SK-N-SH (cell line): ENCODE results near the gene TPCN2. TPM values are rescaled to one million over a fixed set of nuclear protein-coding genes. Genes with fewer than 3 reads are reported as not detected.

Experiments used
- CTCF ChIA-PET: fragments of 300-600, 350-600 bp; formaldehyde crosslinking; extraction: SDS; loops from one replicate; lab custom pipeline; 2021; lab: Yijun Ruan, JAX
- POLR2A ChIA-PET: fragments of 350-600 bp; sonication (Branson Sonifier 250); formaldehyde crosslinking; extraction: SDS; loops from one replicate; lab custom pipeline; 2020; ENCODE audit warnings: antibody characterized with exemption, inconsistent platforms; lab: Yijun Ruan, JAX
- DNase-seq: peaks from one replicate; pipeline ENCODE4 v3.0.0; 2012
- H2AFZ ChIP-seq: fragments of 200-600 bp; sonication (generic); 2 replicates; pipeline ENCODE4 v1.8.1; 2016; ENCODE audit warnings: antibody characterized with exemption, mild to moderate bottlenecking, low read depth
- H3F3A ChIP-seq: fragments of 200-600 bp; sonication (generic); replicated peaks from 2 replicates; pipeline ENCODE3; 2016; ENCODE audit warnings: antibody characterized with exemption, mild to moderate bottlenecking; ENCODE audit not compliant: insufficient read depth
- H3K27ac ChIP-seq, 2 experiments: fragments of 200-500 bp in 1 of 2; fragments of 200-600 bp in 1 of 2; sonication (Bioruptor generic) in 1 of 2; sonication (generic), shearing (Covaris generic) in 1 of 2; 2 replicates each; pipeline versions ENCODE4 v1.5.1 to v1.6.1; 2014 to 2016; ENCODE audit warnings: low read depth in 2 of 2, inconsistent platforms in 1 of 2, low read length in 1 of 2, mild to moderate bottlenecking in 1 of 2, mixed read lengths in 1 of 2
- H3K27me3 ChIP-seq: fragments of 200-600 bp; sonication (generic), shearing (Covaris generic); 2 replicates; pipeline ENCODE4 v1.6.1; 2016; ENCODE audit warnings: mixed run types; ENCODE audit not compliant: insufficient read depth
- H3K36me3 ChIP-seq, 2 experiments: fragments of 200-500 bp in 1 of 2; fragments of 200-600 bp in 1 of 2; sonication (Bioruptor generic) in 1 of 2; sonication (generic) in 1 of 2; replicated peaks in 1 of 2; 2 replicates each; pipeline versions ENCODE3 to v1.5.1; 2014 to 2016; ENCODE audit warnings: low read length in 1 of 2, mild to moderate bottlenecking in 1 of 2; ENCODE audit not compliant: insufficient read depth in 2 of 2, control insufficient read depth in 1 of 2
- H3K4me1 ChIP-seq, 2 experiments: fragments of 200-500 bp in 1 of 2; fragments of 200-600 bp in 1 of 2; sonication (Bioruptor generic) in 1 of 2; sonication (generic), shearing (Covaris generic) in 1 of 2; 2 replicates each; pipeline versions ENCODE4 v1.5.1 to v1.6.1; 2014 to 2016; ENCODE audit warnings: low read depth in 1 of 2, low read length in 1 of 2, mixed run types in 1 of 2; ENCODE audit not compliant: insufficient read depth in 2 of 2, control insufficient read depth in 1 of 2
- H3K4me2 ChIP-seq: fragments of 200-600 bp; sonication (generic), shearing (Covaris generic); 2 replicates; pipeline ENCODE4 v1.6.1; 2017; ENCODE audit warnings: mixed run types
- H3K4me3 ChIP-seq, 2 experiments: fragments of 200-500 bp in 1 of 2; fragments of 200-600 bp in 1 of 2; sonication (Bioruptor generic) in 1 of 2; sonication (generic), shearing (Covaris generic) in 1 of 2; 2 replicates each; pipeline versions ENCODE4 v1.5.1 to v1.8.1; 2014 to 2016; ENCODE audit warnings: low read depth in 2 of 2, inconsistent platforms in 1 of 2, low read length in 1 of 2, mild to moderate bottlenecking in 1 of 2, mixed read lengths in 1 of 2, moderate library complexity in 1 of 2
- H3K79me2 ChIP-seq: fragments of 200-600 bp; sonication (generic); 2 replicates; pipeline ENCODE4 v1.8.1; 2017; ENCODE audit warnings: mild to moderate bottlenecking; ENCODE audit not compliant: insufficient read depth
- H3K9ac ChIP-seq: fragments of 200-600 bp; sonication (generic); 2 replicates; pipeline ENCODE4 v1.6.1; 2017; ENCODE audit warnings: mixed run types
- H3K9me2 ChIP-seq: fragments of 200-600 bp; sonication (generic); 2 replicates; pipeline ENCODE4 v1.6.1; 2017; ENCODE audit warnings: mixed run types
- H3K9me3 ChIP-seq: fragments of 200-600 bp; sonication (generic); 2 replicates; pipeline ENCODE4 v1.6.1; 2017; ENCODE audit warnings: mixed run types, mild to moderate bottlenecking, moderate library complexity
- H4K20me1 ChIP-seq: fragments of 200-600 bp; sonication (generic); 2 replicates; pipeline ENCODE4 v1.6.1; 2017; ENCODE audit warnings: mild to moderate bottlenecking, mixed run types; ENCODE audit not compliant: insufficient read depth
- CHD2 ChIP-seq: fragments of 150-350 bp; IDR thresholded peaks from 2 replicates; pipeline ENCODE4 v1.6.1; 2018; ENCODE audit warnings: low read length; ENCODE audit not compliant: partially characterized antibody
- CTCF ChIP-seq: fragments of 200-600 bp; sonication (generic); IDR thresholded peaks from 2 replicates; pipeline ENCODE4 v1.6.1; 2017; ENCODE audit warnings: antibody characterized with exemption, mild to moderate bottlenecking, moderate library complexity
- EP300 ChIP-seq, 2 experiments: IDR thresholded peaks; 2 replicates each; pipeline versions ENCODE4 v1.4.0 to v1.6.1; 2012; ENCODE audit warnings: borderline replicate concordance in 1 of 2, low read depth in 1 of 2, low read length in 1 of 2
- EZH2phosphoT487 ChIP-seq: fragments of 200-600 bp; sonication (generic); IDR thresholded peaks from 2 replicates; pipeline ENCODE4 v1.6.1; 2017; ENCODE audit warnings: low read depth, mixed run types, mild to moderate bottlenecking, antibody characterized with exemption, moderate library complexity, borderline replicate concordance
- GABPA ChIP-seq: IDR thresholded peaks from 2 replicates; pipeline ENCODE4 v1.4.0; 2012; ENCODE audit warnings: low read depth, mild to moderate bottlenecking
- MXI1 ChIP-seq: IDR thresholded peaks from 2 replicates; pipeline ENCODE4 v1.6.1; 2012; ENCODE audit warnings: mild to moderate bottlenecking, low read depth, low read length, improper control_type of control experiment
- NRF1 ChIP-seq: IDR thresholded peaks from 2 replicates; pipeline ENCODE4 v1.6.1; 2012; ENCODE audit warnings: low read depth, mild to moderate bottlenecking, low read length
- RXRA ChIP-seq: IDR thresholded peaks from 2 replicates; pipeline ENCODE4 v1.4.0; 2012; ENCODE audit warnings: low read depth, mild to moderate bottlenecking, borderline replicate concordance
- TAF1 ChIP-seq: IDR thresholded peaks from 2 replicates; pipeline ENCODE4 v1.6.1; 2012; ENCODE audit warnings: low read depth, mild to moderate bottlenecking, low read length, moderate library complexity, borderline replicate concordance
- TCF12 ChIP-seq: IDR thresholded peaks from 2 replicates; pipeline ENCODE4 v1.4.0; 2012
- USF1 ChIP-seq: IDR thresholded peaks from 2 replicates; pipeline ENCODE4 v1.4.0; 2012; ENCODE audit warnings: low read depth, borderline replicate concordance
- ZBTB33 ChIP-seq: IDR thresholded peaks from 2 replicates; pipeline ENCODE4 v1.4.0; 2012; ENCODE audit warnings: low read depth, borderline replicate concordance
- WGBS: methylation state at CpG from one replicate; pipeline ENCODE4 v1.1.6; 2017; ENCODE audit warnings: low lambda C conversion rate; 5-methylcytosine and 5-hydroxymethylcytosine counted together
- polyA plus RNA-seq, 3 experiments: library from polyadenylated mRNA; depleted of rRNA; stranded (reverse); fragments of >200 nt; gene quantifications; 2 replicates each; pipeline ENCODE4 v1.2.3, GENCODE V29; 2012
- TF ChIP-seq, protein P1 (sequence below): IDR thresholded peaks from 2 replicates; pipeline ENCODE4 v1.4.0; 2012; ENCODE audit warnings: low read depth
- TF ChIP-seq, protein P2 (sequence below): IDR thresholded peaks from 2 replicates; pipeline ENCODE4 v1.6.1; 2012; ENCODE audit warnings: mild to moderate bottlenecking, low read depth, low read length, moderate library complexity
- TF ChIP-seq, protein P3 (sequence below): fragments of 150-350 bp; IDR thresholded peaks from 2 replicates; pipeline ENCODE4 v1.6.1; 2017; ENCODE audit warnings: antibody characterized with exemption, low read length, low read depth, borderline replicate concordance

Gene TPCN2
- polyA plus RNA-seq, 1 of the 3 experiments (the other 2 are of a cell fraction): 8.7 TPM

GRCh38 chr11:69170704-69171103 lies 122.0 kb downstream of the TPCN2 start:
- Histone ChIP-seq H3K9me3 (no peaks in the 10 kb centered on the region), H3F3A (no peaks in the 10 kb centered on the region), H3K36me3 (no peaks in the 10 kb centered on the region), H2AFZ (no peak overlapping the region), H3K4me2 (no peak overlapping the region), H3K4me1 (peaks cover 8 to 13% of the 10 kb centered on the region in 2 experiments; a peak in 3 of 4 replicates), H3K27ac (no peak overlapping the region), H3K9me2 (no peaks in the 10 kb centered on the region), H4K20me1 (no peaks in the 10 kb centered on the region), H3K4me3 (no peak overlapping the region), H3K79me2 (no peaks in the 10 kb centered on the region), H3K27me3 (no peaks in the 10 kb centered on the region), H3K9ac (no peak overlapping the region)
- ChIA-PET CTCF (interaction anchor here (0.6 to 0.9 kb wide), 5 partner anchors 11 to 100 kb away, joined by 3 to 4 read pairs (median 3); no protein-coding TSS in a partner anchor), POLR2A (no interaction called here)
- DNase-seq: no peak
- TF ChIP-seq USF1: no peak
- no peak for TF ChIP-seq RXRA
- no peak for TF ChIP-seq EZH2phosphoT487
- TF ChIP-seq CHD2: no peak
- no peak for TF ChIP-seq ZBTB33
- no peak for TF ChIP-seq MXI1
- TF ChIP-seq, protein P1, sequence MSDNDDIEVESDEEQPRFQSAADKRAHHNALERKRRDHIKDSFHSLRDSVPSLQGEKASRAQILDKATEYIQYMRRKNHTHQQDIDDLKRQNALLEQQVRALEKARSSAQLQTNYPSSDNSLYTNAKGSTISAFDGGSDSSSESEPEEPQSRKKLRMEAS: no peak
- TF ChIP-seq CTCF: no peak
- no peak for TF ChIP-seq EP300 (IDR thresholded peaks at IDR 0.05; ENCODE audit: borderline replicate concordance in 1 of 2, low read depth in 1 of 2, low read length in 1 of 2)
- no peak for TF ChIP-seq TAF1
- no peak for TF ChIP-seq TCF12
- TF ChIP-seq, protein P2, sequence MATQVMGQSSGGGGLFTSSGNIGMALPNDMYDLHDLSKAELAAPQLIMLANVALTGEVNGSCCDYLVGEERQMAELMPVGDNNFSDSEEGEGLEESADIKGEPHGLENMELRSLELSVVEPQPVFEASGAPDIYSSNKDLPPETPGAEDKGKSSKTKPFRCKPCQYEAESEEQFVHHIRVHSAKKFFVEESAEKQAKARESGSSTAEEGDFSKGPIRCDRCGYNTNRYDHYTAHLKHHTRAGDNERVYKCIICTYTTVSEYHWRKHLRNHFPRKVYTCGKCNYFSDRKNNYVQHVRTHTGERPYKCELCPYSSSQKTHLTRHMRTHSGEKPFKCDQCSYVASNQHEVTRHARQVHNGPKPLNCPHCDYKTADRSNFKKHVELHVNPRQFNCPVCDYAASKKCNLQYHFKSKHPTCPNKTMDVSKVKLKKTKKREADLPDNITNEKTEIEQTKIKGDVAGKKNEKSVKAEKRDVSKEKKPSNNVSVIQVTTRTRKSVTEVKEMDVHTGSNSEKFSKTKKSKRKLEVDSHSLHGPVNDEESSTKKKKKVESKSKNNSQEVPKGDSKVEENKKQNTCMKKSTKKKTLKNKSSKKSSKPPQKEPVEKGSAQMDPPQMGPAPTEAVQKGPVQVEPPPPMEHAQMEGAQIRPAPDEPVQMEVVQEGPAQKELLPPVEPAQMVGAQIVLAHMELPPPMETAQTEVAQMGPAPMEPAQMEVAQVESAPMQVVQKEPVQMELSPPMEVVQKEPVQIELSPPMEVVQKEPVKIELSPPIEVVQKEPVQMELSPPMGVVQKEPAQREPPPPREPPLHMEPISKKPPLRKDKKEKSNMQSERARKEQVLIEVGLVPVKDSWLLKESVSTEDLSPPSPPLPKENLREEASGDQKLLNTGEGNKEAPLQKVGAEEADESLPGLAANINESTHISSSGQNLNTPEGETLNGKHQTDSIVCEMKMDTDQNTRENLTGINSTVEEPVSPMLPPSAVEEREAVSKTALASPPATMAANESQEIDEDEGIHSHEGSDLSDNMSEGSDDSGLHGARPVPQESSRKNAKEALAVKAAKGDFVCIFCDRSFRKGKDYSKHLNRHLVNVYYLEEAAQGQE: no peak
- no peak for TF ChIP-seq GABPA
- TF ChIP-seq NRF1: no peak
- TF ChIP-seq, protein P3, sequence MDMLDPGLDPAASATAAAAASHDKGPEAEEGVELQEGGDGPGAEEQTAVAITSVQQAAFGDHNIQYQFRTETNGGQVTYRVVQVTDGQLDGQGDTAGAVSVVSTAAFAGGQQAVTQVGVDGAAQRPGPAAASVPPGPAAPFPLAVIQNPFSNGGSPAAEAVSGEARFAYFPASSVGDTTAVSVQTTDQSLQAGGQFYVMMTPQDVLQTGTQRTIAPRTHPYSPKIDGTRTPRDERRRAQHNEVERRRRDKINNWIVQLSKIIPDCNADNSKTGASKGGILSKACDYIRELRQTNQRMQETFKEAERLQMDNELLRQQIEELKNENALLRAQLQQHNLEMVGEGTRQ: no peak
- 77% methylated on average over 6 of the region's 6 CpGs for WGBS
